Measurements from ENCODE around the gene DPH2.

Gene DPH2

GRCh38 chr1:43969746-43970466 is at the start of gene DPH2:
Gene DPH2, plus strand, starts transcription at chr1:43970010. Its CDS starts 166 bp downstream, at chr1:43970176.
- peak; percentile 99 for DNase-seq

GRCh38 chr1:43921022-43921421 is 48.8 kb upstream of the DPH2 start:
- DNase-seq: no peak

GRCh38 chr1:43924516-43924915 is 45.3 kb upstream of the DPH2 start:
- no peak for DNase-seq

GRCh38 chr1:43925846-43926245 is 44.0 kb upstream of the DPH2 start:
- DNase-seq: no peak

- no peak for DNase-seq
Observed at GRCh38 chr1:43930168-43930948, 39.5 kb upstream of the DPH2 start.

- DNase-seq: no peak
Observed at GRCh38 chr1:43930949-43931275, 38.9 kb upstream of the DPH2 start.

- no peak for DNase-seq
Observed at GRCh38 chr1:43931711-43932660, 37.8 kb upstream of the DPH2 start.

- DNase-seq: peak; percentile 62
Observed at GRCh38 chr1:43932786-43933385, 36.9 kb upstream of the DPH2 start.

GRCh38 chr1:43933386-43934100 is 36.3 kb upstream of the DPH2 start, which contains the start of gene ARTN:
Gene ARTN, plus strand, starts transcription at chr1:43933801. Its CDS starts 1,856 bp downstream, at chr1:43935657.
- peak; percentile 65 for DNase-seq

GRCh38 chr1:43934101-43934985 is 35.5 kb upstream of the DPH2 start:
- DNase-seq: peak; percentile 66

GRCh38 chr1:43934986-43935324 is 34.9 kb upstream of the DPH2 start:
- no peak for DNase-seq

- DNase-seq: peak; percentile 87
Observed at GRCh38 chr1:43935711-43936427, 33.9 kb upstream of the DPH2 start.

- peak; percentile 67 for DNase-seq
Observed at GRCh38 chr1:43936431-43937151, 33.2 kb upstream of the DPH2 start.

GRCh38 chr1:43937179-43937865 is 32.5 kb upstream of the DPH2 start:
- no peak for DNase-seq

- DNase-seq: no peak
Observed at GRCh38 chr1:43938383-43938782, 31.4 kb upstream of the DPH2 start.

GRCh38 chr1:43938892-43939587 is 30.8 kb upstream of the DPH2 start:
- DNase-seq: no peak

GRCh38 chr1:43942411-43942810 is 27.4 kb upstream of the DPH2 start:
- DNase-seq: no peak

- no peak for DNase-seq
Observed at GRCh38 chr1:43944860-43945259, 24.9 kb upstream of the DPH2 start.
